Embryonic facial prominence (tissue), 1 donor: ENCODE data around the gene SH2D3A.
"Not testable (repeated sequence)": the region's sequence is repeated elsewhere in the genome, so short reads cannot be mapped to it uniquely, and the experiment has no call there.

ENCODE experiments used
- DNase-seq: peaks from one replicate; pipeline ENCODE4 v3.0.0-alpha.2; 2016; ENCODE audit errors: extremely low spot score

Gene SH2D3A

DNA sequence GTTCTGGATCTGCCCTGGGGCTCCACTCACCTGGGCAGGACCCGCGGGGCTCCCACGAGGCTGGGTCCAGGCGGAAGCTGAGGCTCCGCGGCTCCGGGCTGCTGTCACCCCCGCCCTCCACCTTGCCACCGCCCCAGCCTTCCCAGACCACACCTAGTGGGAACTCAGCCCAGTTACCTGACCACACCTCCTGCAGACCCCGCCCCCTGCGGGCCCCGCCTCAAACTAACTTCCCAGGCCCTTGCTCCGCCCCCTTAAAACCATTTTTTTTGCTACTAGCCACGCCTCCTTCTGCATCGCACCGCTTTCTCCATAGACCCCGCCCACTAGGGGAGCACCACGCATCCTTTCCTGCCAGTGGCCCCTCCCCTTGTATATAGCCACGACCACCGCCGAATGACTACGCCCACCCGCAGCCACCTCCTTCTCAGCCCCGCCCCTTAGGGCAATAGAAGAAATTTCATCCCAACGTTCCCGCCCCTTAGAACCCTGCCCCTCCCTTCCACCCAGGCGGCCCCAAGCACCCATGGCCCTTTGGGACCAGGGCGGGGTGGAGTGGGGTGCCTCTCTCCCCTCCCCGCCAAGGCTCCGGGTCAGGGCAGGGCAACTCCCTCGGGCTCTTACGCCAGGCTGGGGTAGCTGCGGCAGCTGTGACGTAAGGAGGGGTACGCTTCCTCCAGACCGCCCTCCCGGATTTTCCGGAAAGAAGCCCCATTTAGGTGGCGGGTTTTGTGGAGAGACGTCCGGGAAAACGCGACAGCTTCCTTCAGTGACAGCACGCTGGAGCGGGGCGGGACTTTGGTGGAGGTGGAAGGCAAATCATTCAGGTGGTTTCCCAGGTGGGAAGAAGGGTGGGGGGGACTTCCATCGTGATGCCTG, at the start of gene SH2D3A:
Gene SH2D3A, minus strand, starts transcription at position 79 of the 879 bp plus-strand sequence. CDS start 3,687 bp downstream, outside the sequence.
- peak; percentile 48 for DNase-seq

DNA sequence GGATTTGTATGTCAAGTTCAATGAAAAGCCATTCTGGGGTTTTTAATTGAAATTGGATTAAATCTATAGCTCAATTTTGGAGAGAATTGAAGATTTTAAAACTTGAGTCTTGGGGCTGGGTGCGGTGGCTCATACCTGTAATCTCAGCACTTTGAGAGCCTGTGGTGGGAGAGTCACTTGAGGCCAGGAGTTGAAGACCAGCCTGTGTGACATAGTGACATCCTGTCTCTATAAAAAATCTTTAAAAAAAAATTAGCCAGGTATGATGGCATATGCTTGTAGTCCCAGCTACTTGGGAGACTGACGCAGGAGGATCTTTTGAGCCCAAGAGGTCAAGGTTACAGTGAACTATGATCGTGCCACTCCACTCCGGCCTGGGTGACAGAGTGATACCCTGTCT, 46.4 kb upstream of the SH2D3A start:
- DNase-seq: no peak

DNA sequence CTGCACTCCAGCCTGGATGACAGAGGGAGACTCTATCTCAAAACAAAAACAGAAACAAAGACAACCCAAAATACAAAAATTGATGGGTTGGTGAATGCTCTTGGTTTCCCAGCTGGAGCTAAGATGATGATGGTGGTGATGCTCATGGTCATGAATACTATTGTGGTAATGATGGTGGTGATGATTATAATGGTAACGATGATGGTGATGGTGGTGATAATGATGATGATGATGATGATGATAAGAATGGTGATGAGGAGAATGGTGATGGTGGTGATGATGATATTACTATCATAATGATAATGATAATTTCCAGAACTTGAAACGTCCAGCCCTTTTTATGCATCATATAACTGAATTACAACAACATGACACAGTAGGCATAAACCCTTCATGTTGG, 45.4 kb upstream of the SH2D3A start:
- DNase-seq: no peak

DNA sequence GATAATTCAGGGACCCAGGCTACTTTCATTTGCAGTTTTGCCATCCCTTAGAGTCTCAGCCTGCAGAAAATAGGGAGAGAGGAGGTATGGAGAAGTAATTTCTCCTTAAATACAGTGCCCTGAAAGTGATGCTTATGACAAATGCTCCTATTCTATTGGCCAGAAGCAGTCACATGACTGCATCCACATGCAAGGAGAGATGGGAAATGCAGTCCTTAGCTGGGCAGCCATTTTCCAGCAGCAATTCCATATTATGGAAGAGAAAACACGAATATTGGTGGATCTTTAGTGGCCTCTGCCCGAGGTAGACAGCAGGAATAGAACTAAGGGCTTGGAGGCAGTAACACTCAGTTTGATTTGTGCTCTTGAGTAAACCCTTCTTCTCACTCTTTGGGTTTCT, 44.7 kb upstream of the SH2D3A start:
- DNase-seq: no peak

DNA sequence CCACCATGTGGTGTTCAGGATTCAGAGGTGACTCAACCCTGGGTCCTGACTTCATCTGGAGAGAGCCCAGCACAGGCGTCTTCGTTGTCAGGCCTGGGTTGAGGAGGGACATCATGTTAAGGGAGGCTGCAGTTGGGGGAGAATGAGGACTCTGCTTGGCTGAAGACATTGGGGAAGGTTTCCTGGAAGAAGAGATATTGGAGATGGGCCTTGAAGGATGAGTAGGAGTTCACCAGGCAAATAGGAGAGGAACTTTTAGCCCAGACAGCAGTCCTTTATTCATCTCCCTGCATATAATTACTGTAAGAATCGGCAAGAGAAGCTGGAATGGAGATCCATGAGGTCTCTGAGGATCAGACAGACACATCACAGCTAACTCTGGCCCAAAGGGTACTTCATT, 44.1 kb upstream of the SH2D3A start:
- DNase-seq: no peak

DNA sequence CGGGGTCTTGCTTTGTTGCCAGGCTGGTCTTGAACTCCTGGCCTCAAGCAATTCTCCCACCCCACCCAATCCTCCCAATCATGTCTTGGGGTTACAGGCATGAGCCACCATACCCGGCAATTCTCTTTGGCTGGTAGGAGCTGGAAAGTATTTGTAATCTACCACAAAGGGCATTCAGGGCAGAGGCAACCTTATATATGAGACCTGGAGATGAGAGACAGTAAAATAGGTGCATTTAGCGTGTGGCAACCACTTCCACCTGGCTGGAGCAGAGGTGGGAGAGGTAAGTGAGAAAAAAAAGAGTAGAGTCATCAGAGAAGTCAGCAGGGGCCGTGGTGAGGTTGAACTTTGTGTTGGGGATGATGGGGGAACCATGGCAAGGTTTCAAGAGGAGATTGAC, 42.0 kb upstream of the SH2D3A start:
- DNase-seq: no peak

DNA sequence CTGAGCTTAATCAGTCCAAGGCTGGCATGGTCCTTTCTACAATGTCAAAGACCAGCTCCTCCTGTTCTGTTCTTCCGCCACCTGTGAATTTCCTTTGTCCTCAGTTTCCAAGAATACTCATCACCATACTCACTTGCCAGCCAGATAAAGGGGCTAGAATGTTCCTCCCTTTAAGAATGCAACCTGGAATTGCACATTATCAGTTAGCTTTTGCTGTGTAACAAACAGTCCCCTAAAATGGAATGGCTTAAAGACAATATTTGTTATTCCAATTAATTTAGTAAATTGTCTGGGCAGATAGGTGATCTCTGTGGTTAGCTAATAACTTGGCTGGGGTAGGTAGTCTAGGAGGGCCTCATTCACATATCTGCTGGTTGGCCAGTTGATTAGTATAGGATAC, 41.3 kb upstream of the SH2D3A start:
- no peak for DNase-seq

DNA sequence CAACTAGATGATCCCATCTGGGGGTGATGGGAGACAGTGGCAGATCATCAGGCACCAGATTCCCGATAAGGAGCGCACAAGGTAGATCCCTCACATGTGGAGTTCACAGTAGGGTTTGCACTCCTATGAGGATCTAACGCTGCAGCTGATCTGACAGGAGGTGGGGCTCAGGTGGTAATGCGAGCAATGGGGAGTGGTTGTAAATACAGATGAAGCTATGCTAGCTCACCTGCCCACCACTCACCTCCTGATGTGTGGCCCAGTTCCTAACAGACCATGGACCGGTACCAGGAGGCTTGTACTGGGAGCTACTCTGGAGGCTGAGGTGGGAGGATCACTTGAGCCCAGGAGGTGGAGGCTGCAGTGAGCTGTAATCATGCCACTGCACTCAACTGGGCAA, 40.1 kb upstream of the SH2D3A start:
- DNase-seq: no peak

DNA sequence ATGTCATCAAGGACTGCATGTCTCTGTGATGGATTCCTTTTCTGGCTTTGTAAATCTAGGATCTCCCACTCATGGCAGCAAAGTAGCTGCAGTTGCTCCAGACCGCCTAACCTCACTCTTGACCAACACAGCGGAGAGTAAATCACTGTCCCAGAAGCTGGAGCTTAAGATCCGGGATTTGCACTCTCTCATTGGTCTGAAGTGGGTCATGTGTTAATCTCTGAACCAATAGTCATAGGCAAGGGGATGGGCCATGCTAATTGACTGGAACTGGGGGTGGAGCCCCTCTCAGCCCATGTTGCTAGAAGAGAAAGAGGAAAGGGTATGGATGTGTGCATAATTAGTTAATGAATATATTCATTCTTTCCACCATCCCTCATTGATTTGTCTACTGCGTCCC, 39.3 kb upstream of the SH2D3A start:
- DNase-seq: no peak

DNA sequence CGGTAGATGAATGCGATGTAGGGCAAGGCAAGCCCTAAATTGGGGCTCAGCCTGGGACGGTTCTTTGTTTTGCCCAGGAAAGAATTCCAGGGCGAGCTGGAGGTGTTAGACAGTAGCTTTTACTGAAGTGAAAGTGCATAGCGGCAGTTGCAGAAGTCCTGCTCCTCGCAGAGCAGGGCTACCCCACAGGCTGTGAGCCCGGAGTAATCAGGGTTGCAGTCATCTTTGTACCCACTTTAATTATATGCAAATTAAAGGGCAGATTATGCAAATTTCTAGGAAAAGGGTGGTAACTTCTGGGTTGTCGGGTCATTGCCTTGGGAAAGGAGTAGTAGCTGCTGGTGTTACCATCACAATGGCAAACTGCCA, 35.8 kb upstream of the SH2D3A start:
- no peak for DNase-seq

DNA sequence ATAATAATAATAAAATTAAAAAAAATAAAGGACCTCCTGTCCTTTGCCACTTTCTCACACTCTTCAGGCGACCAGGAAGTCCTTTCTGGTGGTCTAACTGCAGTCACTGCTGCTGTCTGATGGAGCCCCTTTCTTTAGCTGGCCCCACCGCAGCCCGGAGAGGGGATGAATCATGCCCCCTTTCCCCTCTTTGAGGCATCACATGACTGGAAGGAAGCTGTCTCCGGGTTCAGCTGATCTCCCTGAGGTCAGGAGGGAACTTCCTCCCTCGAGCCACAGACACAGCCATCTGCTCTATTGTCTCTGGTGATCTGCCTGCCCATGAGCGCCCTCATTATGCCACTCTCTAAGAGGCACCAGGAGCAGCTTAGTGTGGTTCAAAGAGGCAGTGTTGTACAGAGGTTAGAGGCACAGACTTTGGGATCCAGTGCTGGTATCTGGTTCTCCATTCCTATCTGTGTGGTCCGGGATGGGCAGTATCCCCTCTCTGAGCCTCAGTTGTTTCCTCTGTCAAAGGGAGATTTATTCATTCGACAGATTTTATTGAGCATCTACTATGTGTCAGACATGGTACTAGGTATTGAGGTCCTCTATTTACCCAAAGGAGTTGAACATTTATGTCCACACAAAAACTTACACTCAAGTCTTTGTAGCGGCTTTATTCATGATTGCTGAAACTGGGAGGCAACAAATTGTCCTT, 35.3 kb upstream of the SH2D3A start:
- no peak for DNase-seq

DNA sequence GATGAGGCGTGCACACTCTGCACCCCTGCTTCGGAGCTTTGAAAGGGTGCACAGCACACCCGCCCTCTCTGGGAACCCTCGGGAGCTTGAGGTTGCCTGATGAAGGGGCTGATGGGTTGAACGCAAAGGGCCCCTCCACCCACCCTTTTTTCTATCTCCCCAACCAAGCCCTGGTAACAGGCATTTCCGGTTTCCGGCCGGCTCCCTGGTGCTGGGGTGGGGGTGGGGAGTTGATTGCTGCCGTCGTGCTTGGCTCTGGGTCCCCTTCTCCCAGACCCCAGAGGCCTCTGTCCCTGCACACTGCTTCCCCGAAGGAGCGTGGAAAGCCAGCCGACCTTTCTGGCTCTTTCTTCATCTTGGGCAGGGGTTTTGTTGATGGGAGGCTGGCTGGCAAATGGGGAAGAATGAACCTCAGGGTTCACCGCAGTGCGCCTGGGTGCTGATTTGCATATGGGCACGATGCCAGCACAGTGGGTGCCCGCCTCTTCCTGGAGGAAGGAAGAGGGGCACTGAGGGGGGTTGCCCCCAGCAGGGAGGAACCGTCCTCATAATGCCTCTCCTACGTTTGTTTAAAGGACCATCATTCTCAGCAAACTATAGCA, 34.4 kb upstream of the SH2D3A start:
- DNase-seq: no peak

DNA sequence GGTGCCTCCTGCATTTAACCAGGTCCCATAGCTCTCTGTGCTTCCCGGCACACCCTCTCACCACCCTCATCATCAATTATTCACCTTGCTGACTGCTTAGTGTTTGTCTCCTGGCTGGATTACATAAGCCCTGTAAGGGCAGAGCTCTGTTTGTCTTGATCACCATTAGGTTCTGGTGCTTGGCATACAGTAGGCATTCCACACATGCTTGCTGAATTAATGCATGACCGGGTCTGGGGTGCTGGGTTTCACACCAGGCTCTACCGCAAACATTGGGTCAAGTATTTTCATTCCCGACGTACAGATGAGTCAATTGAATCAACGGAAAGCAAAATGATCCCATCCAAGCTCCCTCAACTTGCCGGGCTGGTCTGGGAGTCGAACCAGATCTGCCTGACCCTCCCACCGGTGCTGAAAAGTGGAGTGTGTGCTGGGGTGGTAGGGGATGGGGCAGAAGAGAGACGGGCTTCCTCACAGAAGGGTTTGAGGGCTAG, 33.8 kb upstream of the SH2D3A start:
- no peak for DNase-seq

DNA sequence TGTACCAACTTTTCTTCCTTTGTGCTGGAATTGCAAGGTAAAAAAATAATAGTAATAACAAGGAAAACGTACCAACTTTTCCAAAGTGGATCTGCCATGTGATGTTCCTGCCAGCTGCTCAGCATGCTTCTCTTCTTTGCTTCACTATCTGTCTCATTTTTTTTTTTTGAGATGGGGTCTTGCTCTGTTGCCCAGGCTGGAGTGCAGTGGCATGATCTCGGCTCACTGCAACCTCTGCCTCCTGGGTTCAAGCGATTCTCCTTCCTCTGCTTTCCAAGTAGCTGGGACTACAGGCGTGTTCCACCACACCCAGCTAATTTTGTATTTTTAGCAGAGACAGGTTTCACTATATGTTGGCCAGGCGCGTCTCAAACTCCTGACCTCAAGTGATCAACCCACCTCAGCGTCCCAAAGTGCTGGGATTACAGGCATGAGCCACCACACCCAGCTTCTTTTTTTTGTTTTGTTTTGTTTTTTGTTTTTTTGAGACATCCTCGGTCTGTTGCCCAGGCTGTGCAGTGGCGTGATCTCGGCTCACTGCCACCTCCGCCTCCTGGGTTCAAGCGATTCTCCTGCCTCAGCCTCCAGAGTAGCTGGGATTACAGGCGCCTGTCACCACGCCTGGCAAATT, 33.0 kb upstream of the SH2D3A start:
- not testable (repeated sequence) for DNase-seq

DNA sequence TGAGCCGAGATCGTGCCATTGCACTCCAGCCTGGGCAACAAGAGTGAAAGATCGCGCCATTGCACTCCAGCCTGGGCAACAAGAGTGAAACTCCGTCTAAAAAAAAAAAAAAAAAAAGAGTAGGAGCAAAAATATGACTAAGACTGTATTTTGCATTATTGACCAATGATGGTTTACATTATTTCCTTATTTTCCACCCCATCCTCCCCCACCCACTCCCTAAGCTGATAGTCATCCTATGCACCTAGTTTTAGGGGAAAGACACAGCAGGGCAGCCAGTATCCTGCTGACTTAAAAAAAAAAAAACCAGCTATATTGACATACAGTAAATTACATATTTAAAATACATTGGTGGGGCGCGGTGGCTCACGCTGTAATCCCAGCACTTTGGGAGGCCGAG, 30.4 kb upstream of the SH2D3A start:
- no peak for DNase-seq

DNA sequence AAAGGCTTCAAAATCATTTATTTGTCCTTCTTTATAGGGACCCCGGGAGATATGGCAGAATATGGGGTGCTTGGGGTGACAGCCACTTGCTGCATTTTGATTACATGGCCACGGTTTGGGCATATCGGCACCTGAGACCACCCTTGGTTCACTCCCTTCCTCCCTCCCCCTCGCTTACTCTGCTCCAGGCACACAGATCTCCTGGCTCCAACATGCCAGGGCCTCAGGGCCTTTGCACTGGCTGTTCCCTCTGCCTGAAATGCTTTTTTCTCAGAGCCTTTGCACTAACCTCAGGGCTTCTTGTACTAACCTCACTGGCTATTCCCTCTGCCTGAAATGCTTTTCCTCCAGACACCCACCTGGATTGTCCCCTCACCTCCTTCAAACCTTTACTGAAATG, 29.0 kb upstream of the SH2D3A start:
- no peak for DNase-seq

DNA sequence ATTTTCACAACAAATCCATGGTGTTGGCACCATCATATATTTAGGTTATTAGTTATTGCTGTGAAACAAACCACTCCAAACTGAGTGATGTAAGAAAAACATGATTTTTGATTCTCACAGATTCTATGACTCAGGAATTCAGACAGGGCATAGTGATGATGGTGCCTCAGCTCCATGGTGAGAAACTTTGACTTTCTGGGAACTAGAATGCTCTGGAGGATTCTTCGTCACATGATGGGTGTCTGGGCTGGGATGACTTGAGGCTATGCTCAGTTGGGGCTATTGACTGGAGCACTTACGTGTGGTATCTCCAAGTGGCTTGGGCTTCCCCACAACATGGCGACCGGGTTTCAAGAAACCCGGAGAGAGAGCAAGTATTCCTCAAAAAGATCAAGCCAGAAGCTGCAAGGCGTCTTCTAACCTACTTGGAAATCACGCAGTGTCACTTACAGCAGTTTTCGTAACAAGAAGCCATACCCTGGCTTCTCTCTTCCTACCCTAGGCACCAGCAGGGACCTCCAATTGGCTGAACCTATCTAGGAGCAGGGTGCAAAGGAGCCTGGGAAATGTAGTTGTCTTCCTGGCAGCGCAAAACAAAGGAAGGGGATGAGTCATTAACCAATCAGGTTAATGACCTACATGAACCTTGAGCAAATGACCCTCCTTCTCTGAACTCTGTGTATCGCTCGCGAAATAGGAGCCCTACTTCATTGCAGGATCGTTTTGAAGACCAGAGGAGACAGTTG, 27.6 kb upstream of the SH2D3A start:
- DNase-seq: no peak

DNA sequence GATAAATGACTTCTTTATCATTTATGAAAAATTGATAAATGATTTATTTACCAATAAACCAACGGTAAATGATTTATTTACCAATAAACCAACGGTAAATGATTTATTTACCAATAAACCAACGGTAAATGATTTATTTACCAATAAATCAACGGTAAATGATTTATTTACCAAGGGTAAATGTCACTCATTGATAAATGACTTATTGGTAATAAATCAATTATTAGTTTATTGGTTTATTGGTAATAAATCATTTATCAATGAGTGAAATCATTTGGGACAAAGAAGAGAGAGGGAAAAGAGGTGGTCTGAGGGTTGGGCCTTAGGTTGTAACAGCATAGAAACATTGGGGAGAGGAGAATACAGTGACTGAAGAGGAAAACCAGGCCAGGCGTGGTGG, 26.7 kb upstream of the SH2D3A start:
- no peak for DNase-seq

DNA sequence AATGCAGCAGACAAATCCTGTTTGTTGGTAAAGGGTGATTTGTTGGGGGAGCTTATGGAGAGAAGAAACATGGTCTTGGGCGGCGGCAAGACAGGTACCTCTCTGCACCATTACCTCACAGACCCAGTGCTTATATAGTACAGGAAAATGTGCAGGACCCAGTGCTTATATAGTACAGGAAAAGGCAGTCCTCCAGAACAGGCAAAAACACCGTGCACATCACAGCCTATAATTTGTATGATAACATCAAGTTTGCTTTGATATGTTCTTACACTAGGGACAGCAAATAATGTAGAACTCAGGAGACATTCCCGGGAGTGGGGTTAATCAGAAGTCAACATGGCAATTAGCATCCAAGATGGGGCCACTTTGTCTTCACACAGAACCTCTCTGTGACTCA, 26.2 kb upstream of the SH2D3A start:
- DNase-seq: no peak

DNA sequence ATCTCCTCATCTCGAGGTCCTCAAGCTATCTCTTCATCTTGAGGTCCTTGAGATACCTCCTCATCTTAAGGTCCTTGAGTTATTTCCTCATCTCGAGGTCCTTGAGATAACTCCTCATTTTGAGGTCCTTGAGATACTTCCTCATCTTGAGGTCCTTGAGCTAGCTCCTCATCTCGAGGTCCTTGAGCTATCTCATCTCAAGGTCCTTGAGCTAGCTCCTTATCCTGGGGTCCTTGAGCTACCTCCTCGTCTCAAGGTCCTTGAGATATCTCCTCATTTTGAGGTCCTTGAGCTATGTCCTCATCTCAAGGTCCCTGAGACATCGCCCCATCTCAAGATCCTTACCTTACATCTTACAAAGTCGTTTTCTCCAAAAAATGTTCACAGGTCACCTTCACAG, 24.0 kb upstream of the SH2D3A start:
- no peak for DNase-seq
